Mucosa of gallbladder (tissue), 1 donor: ENCODE results near the gene PEX26. TPM values are rescaled to one million over a fixed set of nuclear protein-coding genes. Genes with fewer than 3 reads are reported as not detected.
A peak's percentile ranks its signal among the peaks of the same experiment; 100 is the strongest.
"Not testable (repeated sequence)": the region's sequence is repeated elsewhere in the genome, so short reads cannot be mapped to it uniquely, and the experiment has no call there.

ENCODE experiments used
- DNase-seq: peaks from one replicate; pipeline ENCODE4 v3.0.0-alpha.2; 2020; ENCODE audit warnings: low spot score
- total RNA-seq: library from RNA; stranded (reverse); gene quantifications from one replicate; pipeline ENCODE4 v1.2.1, GENCODE V29; 2021
- donor health status: DM: no; HTN: no; CAD: no.

PEX26 gene
- total RNA-seq = 51.5 TPM

GRCh38 chr22:18077639-18078328 lies at the start of gene PEX26:
Gene PEX26 (plus strand): TSS chr22:18077990. CDS start chr22:18078377, 387 bp downstream.
- peak; percentile 96 for DNase-seq

- no peak for DNase-seq
Measured at GRCh38 chr22:18028817-18029527, 48.8 kb upstream of the PEX26 start.

- DNase-seq = no peak
Measured at GRCh38 chr22:18029686-18030267, 48.0 kb upstream of the PEX26 start.

GRCh38 chr22:18031695-18032454 lies 45.9 kb upstream of the PEX26 start:
- no peak for DNase-seq

GRCh38 chr22:18032455-18033101 lies 45.2 kb upstream of the PEX26 start:
- no peak for DNase-seq

- no peak for DNase-seq
Measured at GRCh38 chr22:18033204-18033998, 44.4 kb upstream of the PEX26 start.

- DNase-seq = no peak
Measured at GRCh38 chr22:18034076-18034475, 43.7 kb upstream of the PEX26 start.

- DNase-seq = peak; percentile 64
Measured at GRCh38 chr22:18035751-18036150, 42.0 kb upstream of the PEX26 start.

- not testable (repeated sequence) for DNase-seq
Measured at GRCh38 chr22:18040898-18041297, 36.9 kb upstream of the PEX26 start.

- DNase-seq = no peak
Measured at GRCh38 chr22:18042685-18043084, 35.1 kb upstream of the PEX26 start.

- DNase-seq = no peak
Measured at GRCh38 chr22:18044548-18045271, 33.1 kb upstream of the PEX26 start.

- DNase-seq = no peak
Measured at GRCh38 chr22:18045794-18046193, 32.0 kb upstream of the PEX26 start.

GRCh38 chr22:18048041-18048440 lies 29.7 kb upstream of the PEX26 start:
- DNase-seq = no peak

- DNase-seq = peak; percentile 60
Measured at GRCh38 chr22:18048441-18048898, 29.3 kb upstream of the PEX26 start.

GRCh38 chr22:18050065-18050464 lies 27.7 kb upstream of the PEX26 start:
- no peak for DNase-seq

- DNase-seq = not testable (repeated sequence)
Measured at GRCh38 chr22:18051113-18051512, 26.7 kb upstream of the PEX26 start.

GRCh38 chr22:18053216-18053946 lies 24.4 kb upstream of the PEX26 start:
- not testable (repeated sequence) for DNase-seq

GRCh38 chr22:18055619-18056160 lies 22.1 kb upstream of the PEX26 start:
- DNase-seq = no peak

GRCh38 chr22:18056161-18056666 lies 21.6 kb upstream of the PEX26 start:
- no peak for DNase-seq
